ENCODE measurements around the gene ACE2.

Gene ACE2

DNA sequence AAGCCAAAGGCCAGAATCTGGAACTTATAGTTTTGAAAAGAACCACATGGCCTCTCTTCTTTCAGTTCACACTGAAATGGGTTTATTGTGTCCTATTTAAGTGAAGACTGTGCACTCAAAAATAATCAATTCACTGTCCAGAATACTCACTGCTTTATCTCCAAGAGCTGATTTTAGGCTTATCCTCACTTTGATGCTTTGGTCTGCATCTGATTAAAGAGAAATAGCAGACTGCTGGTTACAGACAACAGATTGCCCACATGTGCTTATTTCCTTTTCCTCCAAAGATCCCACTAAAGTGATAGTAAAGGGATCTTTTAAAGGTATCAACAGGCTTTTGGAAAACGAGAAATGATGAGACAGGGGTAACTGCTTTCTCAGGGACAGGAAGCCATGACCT is 30.6 kb downstream of the ACE2 start:
- Histone ChIP-seq H3K4me3 (ENCODE audit: low read depth, low read length) (no peak overlapping the region), H3K36me3 (ENCODE audit: control insufficient read depth, insufficient read depth, low read length) (no peaks in the 10 kb centered on the region), H3K4me1 (ENCODE audit: control insufficient read depth, insufficient read depth, low read length) (peaks cover 5% of the 10 kb centered on the region), H3K27me3 (ENCODE audit: control insufficient read depth, insufficient read depth, low read length) (no peaks in the 10 kb centered on the region), H3K9ac (ENCODE audit: low read depth, low read length) (no peak overlapping the region), H3K9me3 (ENCODE audit: control insufficient read depth, insufficient read depth, low read length) (no peaks in the 10 kb centered on the region)

DNA sequence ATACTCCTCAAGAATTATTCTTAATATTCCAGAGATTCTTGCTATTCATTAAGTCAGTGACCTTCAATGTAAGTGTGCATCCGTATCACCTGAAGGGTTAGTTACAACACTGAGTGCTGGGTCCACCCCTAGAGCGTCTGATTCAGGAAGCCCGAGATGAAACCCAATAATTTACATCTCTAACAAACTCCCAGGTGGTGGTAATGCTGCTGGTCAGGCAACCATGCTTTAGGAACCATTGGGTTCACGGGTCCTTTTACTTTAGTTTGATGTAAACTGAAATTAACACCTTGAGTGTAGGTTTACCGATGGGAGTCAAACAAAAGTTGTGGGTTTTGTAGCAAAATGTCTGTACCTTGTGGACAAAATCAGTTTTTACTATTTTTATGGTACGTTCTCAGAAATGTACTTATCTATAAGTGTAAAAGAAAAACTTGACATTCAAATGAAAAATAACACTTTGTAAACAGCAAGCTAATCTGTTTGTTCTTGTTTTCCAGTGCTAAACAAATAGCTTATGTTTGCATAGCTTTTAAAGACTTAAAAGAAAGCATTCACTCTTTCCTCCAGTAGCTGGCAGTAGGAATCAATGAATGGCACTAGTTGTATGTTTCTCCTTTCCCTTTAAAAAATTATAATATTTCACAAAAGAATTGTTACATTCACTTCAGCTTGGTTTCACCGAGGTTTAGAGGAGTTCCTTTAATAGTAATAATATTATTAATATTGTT is 32.7 kb downstream of the ACE2 start:
- Histone ChIP-seq H3K4me1 (ENCODE audit: control insufficient read depth, insufficient read depth, low read length) (peaks cover 7% of the 10 kb centered on the region), H3K9ac (ENCODE audit: low read depth, low read length) (no peak overlapping the region), H3K27me3 (ENCODE audit: control insufficient read depth, insufficient read depth, low read length) (no peaks in the 10 kb centered on the region), H3K4me3 (ENCODE audit: low read depth, low read length) (no peak overlapping the region), H3K36me3 (ENCODE audit: control insufficient read depth, insufficient read depth, low read length) (no peaks in the 10 kb centered on the region), H3K9me3 (ENCODE audit: control insufficient read depth, insufficient read depth, low read length) (no peaks in the 10 kb centered on the region)

DNA sequence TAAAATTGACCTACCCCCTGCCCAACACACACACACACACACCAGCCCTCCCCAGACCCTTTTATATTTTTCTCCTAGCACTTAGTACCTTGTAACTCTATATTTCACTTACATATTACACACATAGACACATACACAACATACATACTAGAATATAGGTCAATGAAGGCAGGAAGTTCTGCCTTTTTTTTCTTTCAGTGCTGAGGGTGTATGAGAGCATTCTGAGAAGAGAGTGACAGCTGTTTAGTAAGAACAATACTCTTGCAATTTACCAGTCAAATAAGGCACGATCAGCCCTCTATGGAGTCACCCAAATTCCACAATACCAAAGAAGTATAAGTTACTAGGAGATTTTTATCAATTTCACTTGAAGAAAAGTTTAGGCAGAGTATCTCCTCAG is 33.5 kb downstream of the ACE2 start:
- Histone ChIP-seq H3K27me3 (ENCODE audit: control insufficient read depth, insufficient read depth, low read length) (no peaks in the 10 kb centered on the region), H3K36me3 (ENCODE audit: control insufficient read depth, insufficient read depth, low read length) (no peaks in the 10 kb centered on the region), H3K4me1 (ENCODE audit: control insufficient read depth, insufficient read depth, low read length) (peaks cover 7% of the 10 kb centered on the region)

DNA sequence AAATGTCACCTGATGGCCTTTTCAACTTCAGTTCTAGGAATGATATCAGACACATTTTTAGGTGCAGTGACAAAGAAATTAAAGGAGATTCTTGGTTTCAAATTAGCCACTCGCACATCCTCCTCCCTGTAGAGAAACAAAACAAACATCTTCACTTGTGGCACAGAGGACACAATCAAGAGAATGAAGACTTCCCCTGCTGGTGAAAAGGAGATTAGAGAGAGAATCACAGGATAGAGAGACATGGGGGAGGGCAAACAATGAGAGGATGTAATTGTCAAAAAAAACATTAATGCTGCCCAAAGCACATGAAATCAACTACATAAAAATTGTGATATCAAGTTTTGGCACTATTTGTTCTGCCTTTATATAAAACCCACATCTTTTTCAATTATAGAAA is 34.5 kb downstream of the ACE2 start:
- no peak overlapping the region for H3K9ac ChIP-seq (ENCODE audit: low read depth, low read length)
- H3K4me1 ChIP-seq (ENCODE audit: control insufficient read depth, insufficient read depth, low read length): peaks cover 7% of the 10 kb centered on the region
- H3K27me3 ChIP-seq (ENCODE audit: control insufficient read depth, insufficient read depth, low read length): no peaks in the 10 kb centered on the region
- H3K9me3 ChIP-seq (ENCODE audit: control insufficient read depth, insufficient read depth, low read length): no peaks in the 10 kb centered on the region
- H3K36me3 ChIP-seq (ENCODE audit: control insufficient read depth, insufficient read depth, low read length): no peaks in the 10 kb centered on the region
- H3K4me3 ChIP-seq (ENCODE audit: low read depth, low read length): no peak overlapping the region

More for the DNA sequence above, 33.5 kb downstream of the ACE2 start:
- Histone ChIP-seq H3K9me3 (ENCODE audit: control insufficient read depth, insufficient read depth, low read length) (no peaks in the 10 kb centered on the region), H3K4me3 (ENCODE audit: low read depth, low read length) (no peak overlapping the region), H3K9ac (ENCODE audit: low read depth, low read length) (no peak overlapping the region)

DNA sequence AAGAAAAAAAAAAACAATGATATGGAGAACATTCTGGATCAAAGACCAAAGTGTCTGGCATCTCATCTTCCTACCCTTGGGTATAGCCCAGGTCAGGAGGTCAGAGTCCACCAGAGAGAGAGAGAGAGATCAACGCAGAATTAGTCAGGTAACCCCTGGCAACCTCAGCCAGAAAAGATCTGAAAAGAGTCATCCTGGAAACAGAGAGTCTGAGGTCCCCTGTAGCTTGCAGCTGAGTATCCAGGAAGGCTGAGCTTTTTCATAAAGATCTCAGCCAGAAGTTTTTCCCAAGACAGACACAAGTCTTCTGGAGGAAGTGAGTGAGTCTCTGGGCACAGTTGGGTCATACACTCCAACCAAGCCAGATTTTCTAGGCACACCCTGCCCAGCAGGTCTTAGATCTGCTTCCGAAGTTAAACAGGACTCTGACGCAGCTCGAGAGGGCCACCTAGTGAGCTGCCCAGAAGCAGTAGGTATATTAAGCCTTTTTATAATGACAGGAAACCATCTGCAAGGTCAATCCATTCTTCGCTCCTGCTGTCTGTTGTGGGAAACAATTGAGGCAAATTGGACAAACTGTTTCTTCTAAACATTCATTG is 35.7 kb downstream of the ACE2 start:
- Histone ChIP-seq H3K27me3 (ENCODE audit: control insufficient read depth, insufficient read depth, low read length) (no peaks in the 10 kb centered on the region), H3K4me3 (ENCODE audit: low read depth, low read length) (no peak overlapping the region), H3K36me3 (ENCODE audit: control insufficient read depth, insufficient read depth, low read length) (no peaks in the 10 kb centered on the region), H3K4me1 (ENCODE audit: control insufficient read depth, insufficient read depth, low read length) (peaks cover 7% of the 10 kb centered on the region), H3K9ac (ENCODE audit: low read depth, low read length) (no peak overlapping the region), H3K9me3 (ENCODE audit: control insufficient read depth, insufficient read depth, low read length) (no peaks in the 10 kb centered on the region)

DNA sequence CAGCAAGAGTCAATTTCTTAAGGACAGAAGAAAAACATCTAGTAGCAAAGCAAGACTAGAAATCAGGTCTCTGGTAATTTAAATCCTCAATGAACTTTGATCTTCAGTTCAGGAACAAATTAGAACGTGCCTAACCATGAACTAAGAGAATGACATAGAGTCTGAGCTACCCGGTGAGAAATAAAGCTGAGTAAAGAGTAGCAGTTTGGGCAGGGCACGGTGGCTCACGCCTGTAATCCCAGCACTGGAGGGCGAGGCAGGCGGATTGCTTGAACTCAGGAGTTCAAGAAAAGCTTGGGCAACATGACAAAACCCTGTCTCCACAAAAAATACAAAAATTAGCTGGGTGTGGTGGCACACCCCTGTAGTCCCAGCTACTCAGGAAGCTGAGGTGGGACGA is 37.7 kb downstream of the ACE2 start:
- Histone ChIP-seq H3K27me3 (ENCODE audit: control insufficient read depth, insufficient read depth, low read length) (no peaks in the 10 kb centered on the region), H3K9me3 (ENCODE audit: control insufficient read depth, insufficient read depth, low read length) (no peaks in the 10 kb centered on the region), H3K9ac (ENCODE audit: low read depth, low read length) (no peak overlapping the region), H3K36me3 (ENCODE audit: control insufficient read depth, insufficient read depth, low read length) (no peaks in the 10 kb centered on the region), H3K4me3 (ENCODE audit: low read depth, low read length) (no peak overlapping the region), H3K4me1 (ENCODE audit: control insufficient read depth, insufficient read depth, low read length) (peaks cover 6% of the 10 kb centered on the region)

DNA sequence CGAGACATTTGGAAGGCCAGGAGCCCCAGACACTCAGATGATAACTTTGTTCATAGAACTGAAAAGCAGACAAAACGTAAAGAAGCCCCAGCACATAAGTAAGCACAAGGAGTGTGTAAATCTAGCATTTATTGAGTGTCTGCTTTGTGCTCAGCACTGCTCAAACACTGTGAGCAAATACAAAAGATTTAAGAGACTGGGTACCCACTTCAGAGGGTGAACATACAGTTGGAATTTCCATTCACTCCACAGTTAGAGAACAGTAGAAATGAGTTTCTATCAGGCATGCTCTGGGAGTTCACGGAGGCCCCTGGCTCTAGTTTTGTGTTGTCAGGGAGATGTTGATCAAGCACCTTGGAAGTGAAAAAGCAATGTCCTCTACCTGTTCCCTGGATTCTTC is 39.8 kb downstream of the ACE2 start:
- no peak overlapping the region for H3K9ac ChIP-seq (ENCODE audit: low read depth, low read length)
- H3K4me1 ChIP-seq (ENCODE audit: control insufficient read depth, insufficient read depth, low read length): peaks cover 3% of the 10 kb centered on the region
- no peaks in the 10 kb centered on the region for H3K9me3 ChIP-seq (ENCODE audit: control insufficient read depth, insufficient read depth, low read length)
- no peaks in the 10 kb centered on the region for H3K36me3 ChIP-seq (ENCODE audit: control insufficient read depth, insufficient read depth, low read length)
- no peak overlapping the region for H3K4me3 ChIP-seq (ENCODE audit: low read depth, low read length)
- H3K27me3 ChIP-seq (ENCODE audit: control insufficient read depth, insufficient read depth, low read length): no peaks in the 10 kb centered on the region

DNA sequence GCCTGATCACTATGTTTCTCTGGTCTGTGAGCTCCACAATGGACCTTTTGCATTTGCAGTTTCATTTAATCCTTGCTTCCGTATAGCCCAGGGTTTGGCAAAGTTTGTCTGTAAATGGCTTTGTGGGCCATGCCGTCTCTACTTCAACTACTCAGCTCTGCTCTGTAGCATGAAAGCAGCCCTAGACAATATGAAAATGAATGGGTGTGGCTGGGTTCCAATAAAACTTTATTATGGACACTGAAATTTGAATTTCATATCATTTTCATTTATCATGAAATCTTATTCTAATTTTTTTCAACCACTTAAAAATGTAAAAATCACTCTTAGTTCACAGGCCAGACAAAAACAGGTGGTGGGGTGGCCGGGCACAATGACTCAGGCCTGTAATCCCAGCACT is 41.5 kb downstream of the ACE2 start:
- no peaks in the 10 kb centered on the region for H3K9me3 ChIP-seq (ENCODE audit: control insufficient read depth, insufficient read depth, low read length)
- H3K4me3 ChIP-seq (ENCODE audit: low read depth, low read length): no peak overlapping the region
- no peaks in the 10 kb centered on the region for H3K36me3 ChIP-seq (ENCODE audit: control insufficient read depth, insufficient read depth, low read length)
- no peaks in the 10 kb centered on the region for H3K4me1 ChIP-seq (ENCODE audit: control insufficient read depth, insufficient read depth, low read length)
- H3K27me3 ChIP-seq (ENCODE audit: control insufficient read depth, insufficient read depth, low read length): no peaks in the 10 kb centered on the region
- H3K9ac ChIP-seq (ENCODE audit: low read depth, low read length): no peak overlapping the region

DNA sequence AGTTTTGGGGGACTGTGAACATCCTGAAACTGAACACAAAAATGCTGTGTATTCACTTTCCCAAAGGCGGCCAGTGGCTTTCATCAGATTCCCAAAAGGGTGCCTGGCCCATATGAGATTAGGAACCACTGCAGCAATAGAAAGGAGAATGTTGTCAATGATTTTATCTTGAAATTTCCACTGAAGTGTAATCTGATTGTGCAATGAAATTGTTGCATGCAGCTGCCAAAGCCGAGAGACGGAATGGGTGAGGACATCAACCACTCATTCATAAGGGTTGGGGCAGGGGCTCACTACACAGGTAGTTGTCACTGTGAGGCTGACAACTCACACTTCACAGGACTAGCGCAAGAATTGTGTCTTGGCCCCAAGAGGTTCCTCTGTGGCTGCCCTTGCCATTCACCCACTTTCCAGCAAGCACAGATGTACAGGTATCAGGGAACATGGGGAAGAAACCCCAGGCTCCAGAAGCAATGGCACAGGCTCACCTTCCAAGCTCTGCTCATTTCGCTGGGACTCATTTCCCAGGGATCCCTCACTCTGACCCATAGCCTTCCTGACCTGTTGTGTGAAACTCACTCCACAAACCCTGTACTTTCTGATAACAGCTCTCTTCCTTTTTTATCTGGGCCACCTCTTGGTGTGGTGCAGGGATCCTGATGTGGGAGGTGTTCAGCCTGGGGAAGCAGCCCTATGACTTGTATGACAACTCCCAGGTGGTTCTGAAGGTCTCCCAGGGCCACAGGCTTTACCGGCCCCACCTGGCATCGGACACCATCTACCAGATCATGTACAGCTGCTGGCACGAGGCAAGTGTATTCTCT is 51.4 kb downstream of the ACE2 start:
- no peak overlapping the region for H3K4me3 ChIP-seq (ENCODE audit: low read depth, low read length)
- H3K9ac ChIP-seq (ENCODE audit: low read depth, low read length): no peak overlapping the region
- no peaks in the 10 kb centered on the region for H3K36me3 ChIP-seq (ENCODE audit: control insufficient read depth, insufficient read depth, low read length)
- H3K4me1 ChIP-seq (ENCODE audit: control insufficient read depth, insufficient read depth, low read length): peaks cover 3% of the 10 kb centered on the region
- no peaks in the 10 kb centered on the region for H3K27me3 ChIP-seq (ENCODE audit: control insufficient read depth, insufficient read depth, low read length)
- H3K9me3 ChIP-seq (ENCODE audit: control insufficient read depth, insufficient read depth, low read length): no peaks in the 10 kb centered on the region

DNA sequence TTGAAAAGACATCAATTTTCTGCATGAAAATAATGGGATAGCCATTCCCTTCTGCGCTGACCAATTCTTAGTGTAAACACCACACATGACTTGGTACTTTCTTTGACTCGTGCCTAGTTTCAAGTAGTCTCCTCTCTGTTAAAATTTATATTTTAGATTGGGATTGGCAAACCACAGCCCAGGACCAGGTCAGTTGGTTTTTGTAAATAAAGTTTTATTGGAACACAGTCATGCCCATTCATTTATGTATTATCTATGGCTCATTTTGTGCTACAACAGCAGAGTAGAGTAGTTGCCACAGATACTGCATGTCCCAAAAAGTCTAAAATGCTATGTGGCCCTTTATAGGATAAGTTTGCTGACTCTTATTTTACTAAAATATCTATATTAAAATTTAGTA is 53.4 kb downstream of the ACE2 start:
- Histone ChIP-seq H3K4me1 (ENCODE audit: control insufficient read depth, insufficient read depth, low read length) (no peaks in the 10 kb centered on the region), H3K4me3 (ENCODE audit: low read depth, low read length) (no peak overlapping the region), H3K27me3 (ENCODE audit: control insufficient read depth, insufficient read depth, low read length) (no peaks in the 10 kb centered on the region), H3K9ac (ENCODE audit: low read depth, low read length) (no peak overlapping the region), H3K36me3 (ENCODE audit: control insufficient read depth, insufficient read depth, low read length) (no peaks in the 10 kb centered on the region), H3K9me3 (ENCODE audit: control insufficient read depth, insufficient read depth, low read length) (no peaks in the 10 kb centered on the region)

DNA sequence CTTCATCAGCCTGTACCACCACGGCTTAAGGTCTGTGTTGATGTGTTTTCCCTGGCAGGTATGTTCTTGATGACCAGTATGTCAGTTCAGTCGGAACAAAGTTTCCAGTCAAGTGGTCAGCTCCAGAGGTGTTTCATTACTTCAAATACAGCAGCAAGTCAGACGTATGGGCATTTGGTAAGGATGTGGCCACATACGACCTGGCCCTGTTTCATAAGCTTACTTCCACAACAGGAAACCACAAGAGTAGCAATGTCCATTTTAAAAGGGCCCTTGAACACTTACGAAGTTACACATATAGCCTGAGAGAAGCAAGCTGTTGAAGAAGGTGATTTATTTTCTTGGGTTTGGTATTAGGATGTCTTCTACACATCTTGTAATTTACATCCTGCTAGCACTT is 54.0 kb downstream of the ACE2 start:
- Histone ChIP-seq H3K9ac (ENCODE audit: low read depth, low read length) (no peak overlapping the region), H3K9me3 (ENCODE audit: control insufficient read depth, insufficient read depth, low read length) (no peaks in the 10 kb centered on the region), H3K4me3 (ENCODE audit: low read depth, low read length) (no peak overlapping the region), H3K36me3 (ENCODE audit: control insufficient read depth, insufficient read depth, low read length) (no peaks in the 10 kb centered on the region), H3K4me1 (ENCODE audit: control insufficient read depth, insufficient read depth, low read length) (no peaks in the 10 kb centered on the region), H3K27me3 (ENCODE audit: control insufficient read depth, insufficient read depth, low read length) (no peaks in the 10 kb centered on the region)

DNA sequence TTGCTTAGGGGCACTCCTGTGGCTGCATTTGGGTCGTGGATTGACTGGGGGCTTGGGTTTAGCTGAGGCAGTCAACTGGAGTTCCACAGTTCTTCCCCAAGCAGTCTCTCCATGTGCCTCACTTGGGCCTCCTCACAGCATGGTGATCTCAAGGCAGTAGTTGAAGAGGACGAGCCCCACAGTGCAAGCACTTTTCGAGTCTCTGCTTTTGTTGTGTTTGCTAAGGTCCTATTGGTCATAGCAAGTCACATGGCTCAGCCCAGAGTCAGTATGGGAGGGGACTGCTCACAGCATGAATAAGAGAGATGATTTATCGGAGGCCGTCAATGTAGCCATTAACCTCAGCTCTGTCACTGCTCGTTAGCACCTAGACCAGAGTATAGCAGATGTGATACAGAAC is 70.4 kb downstream of the ACE2 start:
- no peaks in the 10 kb centered on the region for H3K36me3 ChIP-seq (ENCODE audit: control insufficient read depth, insufficient read depth, low read length)
- H3K27me3 ChIP-seq (ENCODE audit: control insufficient read depth, insufficient read depth, low read length): no peaks in the 10 kb centered on the region
- H3K9me3 ChIP-seq (ENCODE audit: control insufficient read depth, insufficient read depth, low read length): no peaks in the 10 kb centered on the region
- H3K4me1 ChIP-seq (ENCODE audit: control insufficient read depth, insufficient read depth, low read length): no peaks in the 10 kb centered on the region
- no peak overlapping the region for H3K9ac ChIP-seq (ENCODE audit: low read depth, low read length)
- no peak overlapping the region for H3K4me3 ChIP-seq (ENCODE audit: low read depth, low read length)

Measured in iPS-15b (cell line).